B cell (primary cell): Measurements from ENCODE around the gene GLT1D1. TPM values are rescaled to one million over a fixed set of nuclear protein-coding genes. Genes with fewer than 3 reads are reported as not detected.

Experiments
- ATAC-seq: fragments of 200-7000 bp; cut with Tn5 transposase; one replicate; pipeline ENCODE4 v1.10.0; 2021; ENCODE audit warnings: low read depth, mild to moderate bottlenecking, moderate number of reproducible peaks, moderate library complexity
- CTCF ChIA-PET: fragments of 350-600 bp; sonication (Branson Sonifier 250); formaldehyde crosslinking; loops from one replicate; lab custom pipeline; 2021; ENCODE audit warnings: antibody characterized with exemption, inconsistent platforms; lab: Charles Lee
- POLR2A ChIA-PET: fragments of 350-600 bp; sonication (Branson Sonifier 250); formaldehyde crosslinking; loops from one replicate; lab custom pipeline; 2021; ENCODE audit warnings: antibody characterized with exemption; lab: Charles Lee
- DNase-seq: peaks from one replicate; pipeline ENCODE4 v3.0.0; 2013
- H2AFZ ChIP-seq: 2 replicates; pipeline ENCODE4 v1.6.1; 2012; ENCODE audit warnings: mild to moderate bottlenecking, low read depth, low read length; ENCODE audit not compliant: insufficient read depth, poor library complexity, severe bottlenecking
- H3K27ac ChIP-seq, 2 donors: 1 replicate in 1 of 2; 2 replicates in 1 of 2; pipeline ENCODE4 v1.5.1; 2012 to 2013; ENCODE audit warnings: low read length in 2 of 2, mild to moderate bottlenecking in 2 of 2, moderate library complexity in 1 of 2
- H3K27me3 ChIP-seq, 4 experiments: fragments of 200-600 bp in 1 of 4; sonication (generic) in 1 of 4; replicated peaks in 1 of 4; 1 replicate in 2 of 4; 2 replicates in 2 of 4; pipeline versions ENCODE4 v1.6.1 to v1.7.0; 2013 to 2016; ENCODE audit warnings: low read length in 3 of 4, mild to moderate bottlenecking in 2 of 4, mixed read lengths in 1 of 4, moderate library complexity in 1 of 4; ENCODE audit not compliant: insufficient read depth in 4 of 4, control insufficient read depth in 3 of 4; ENCODE audit errors: control extremely low read depth in 1 of 4
- H3K36me3 ChIP-seq, 2 experiments: replicated peaks in 1 of 2; 1 replicate in 1 of 2; 2 replicates in 1 of 2; pipeline versions ENCODE4 v1.6.1 to v1.7.1; 2013; ENCODE audit warnings: low read length in 1 of 2; ENCODE audit not compliant: insufficient read depth in 2 of 2, control insufficient read depth in 1 of 2; ENCODE audit errors: control extremely low read depth in 1 of 2, extremely low read depth in 1 of 2
- H3K4me1 ChIP-seq, 2 donors: fragments of 200-600 bp in 1 of 2; sonication (generic) in 1 of 2; 1 replicate in 1 of 2; 2 replicates in 1 of 2; pipeline versions ENCODE4 v1.5.1 to v1.6.1; 2013 to 2017; ENCODE audit warnings: low read length in 2 of 2; ENCODE audit not compliant: control insufficient read depth in 2 of 2, insufficient read depth in 2 of 2
- H3K4me2 ChIP-seq: replicated peaks from 2 replicates; pipeline ENCODE3; 2012; ENCODE audit warnings: mild to moderate bottlenecking, low read depth, low read length; ENCODE audit not compliant: poor library complexity, severe bottlenecking
- H3K4me3 ChIP-seq, 5 experiments: fragments of 200-600 bp in 1 of 5; sonication (generic) in 1 of 5; 1 replicate in 3 of 5; 2 replicates in 2 of 5; pipeline versions ENCODE4 v1.5.1 to v1.7.0; 2011 to 2016; ENCODE audit warnings: low read length in 4 of 5, mild to moderate bottlenecking in 4 of 5, low read depth in 2 of 5, control low read depth in 1 of 5, moderate library complexity in 1 of 5; ENCODE audit not compliant: insufficient read depth in 1 of 5; ENCODE audit errors: control extremely low read depth in 1 of 5, extremely low read depth in 1 of 5
- H3K79me2 ChIP-seq: fragments of 200-600 bp; sonication (generic); one replicate; pipeline ENCODE4 v1.6.0; 2016; ENCODE audit warnings: low read length; ENCODE audit not compliant: control insufficient read depth, insufficient read depth
- H3K9ac ChIP-seq: fragments of 200-600 bp; sonication (generic); 2 replicates; pipeline ENCODE4 v1.6.1; 2017; ENCODE audit warnings: mild to moderate bottlenecking, low read length, moderate library complexity
- H3K9me3 ChIP-seq, 3 donors: one replicate each; pipeline versions ENCODE4 v1.6.1 to v1.7.1; 2013; ENCODE audit warnings: low read length in 2 of 3; ENCODE audit not compliant: control insufficient read depth in 2 of 3, insufficient read depth in 1 of 3; ENCODE audit errors: control extremely low read depth in 1 of 3
- H4K20me1 ChIP-seq: 2 replicates; pipeline ENCODE4 v1.6.0; 2012; ENCODE audit warnings: mild to moderate bottlenecking, low read length; ENCODE audit not compliant: insufficient read depth, control insufficient read depth, poor library complexity, severe bottlenecking
- H3K27ac Mint-ChIP-seq: one replicate; pipeline ENCODE4 v1.8.0; 2021; ENCODE audit warnings: mixed read lengths
- H3K27me3 Mint-ChIP-seq: one replicate; pipeline ENCODE4 v1.8.0; 2021; ENCODE audit warnings: mixed read lengths
- H3K4me1 Mint-ChIP-seq: one replicate; pipeline ENCODE4 v1.8.0; 2021; ENCODE audit warnings: mixed read lengths
- H3K4me3 Mint-ChIP-seq: one replicate; pipeline ENCODE4 v1.8.0; 2021; ENCODE audit warnings: mixed read lengths
- H3K9me3 Mint-ChIP-seq: one replicate; pipeline ENCODE4 v1.8.0; 2022; ENCODE audit warnings: mixed read lengths; ENCODE audit not compliant: insufficient read depth
- CTCF ChIP-seq: fragments of 200-600 bp; IDR thresholded peaks from one replicate; pipeline ENCODE4 v1.8.0; 2022; ENCODE audit warnings: antibody characterized with exemption, mild to moderate bottlenecking
- EZH2 ChIP-seq: IDR thresholded peaks from 2 replicates; pipeline ENCODE4 v1.6.1; 2012; ENCODE audit warnings: borderline replicate concordance, low read depth, mild to moderate bottlenecking, moderate library complexity, low read length; ENCODE audit not compliant: insufficient read depth, poor library complexity, severe bottlenecking
- WGBS: methylation state at CpG from one replicate; pipeline ENCODE4 v1.1.5; 2013; ENCODE audit warnings: missing lambda C conversion rate; ENCODE audit not compliant: insufficient coverage; 5-methylcytosine and 5-hydroxymethylcytosine counted together
- intact Hi-C: fragments of 100-400 bp; cut with micrococcal nuclease; formaldehyde crosslinking; loops from one replicate; pipeline ENCODE4 v1.10.0; 2022
- polyA plus RNA-seq: library from polyadenylated mRNA; depleted of rRNA; stranded (reverse); fragments of >200 nt; gene quantifications from 2 replicates; pipeline ENCODE4 v1.2.3, GENCODE V29; 2012
- total RNA-seq, 2 donors: library from RNA; stranded (reverse); fragments of 120-200 nt in 1 of 2; gene quantifications; 1 replicate in 1 of 2; 2 replicates in 1 of 2; pipeline versions ENCODE4 v1.2.3 to v1.2.4, GENCODE V29; 2013 to 2022

GLT1D1 gene
- total and polyA plus RNA-seq, 2 donors (not counting 1 experiment from before 2014, with no cell fraction given), result 0.22 to 0.49 TPM

- peaks cover 0 to 21% of the 10 kb centered on the region in 2 experiments for H3K36me3 ChIP-seq
- no peaks in the 10 kb centered on the region for H3K27me3 ChIP-seq
- no peak overlapping the region for H3K4me3 ChIP-seq
- no peak overlapping the region for H3K9ac ChIP-seq
- peaks cover 47% of the 10 kb centered on the region for H4K20me1 ChIP-seq
- WGBS, result 90% methylated on average over 15 of the region's 16 CpGs
- ATAC-seq (no peak), DNase-seq (no peak)
- peaks cover 0 to 5% (median 0%) of the 10 kb centered on the region in 3 donors for H3K9me3 ChIP-seq
- ChIA-PET CTCF (interaction anchor here (0.9 to 6.1 kb wide), 6 partner anchors 9 to 37 kb away, joined by 3 to 65 read pairs (median 15); no protein-coding TSS in a partner anchor), POLR2A (interaction anchor here (1.2 to 4.3 kb wide), 3 partner anchors 9 to 23 kb away, joined by 4 to 47 read pairs (median 11); no protein-coding TSS in a partner anchor)
- peaks cover 76 to 93% of the 10 kb centered on the region in 2 donors for H3K4me1 ChIP-seq
- TF ChIP-seq EZH2 (no peak), CTCF (no peak)
- peaks cover 96% of the 10 kb centered on the region for H3K79me2 ChIP-seq
- H3K4me2 ChIP-seq, result peak overlapping the region; percentile 99
- peaks cover 73% of the 10 kb centered on the region for H3K4me1 Mint-ChIP-seq
- no peaks in the 10 kb centered on the region for H3K9me3 Mint-ChIP-seq
- peak overlapping the region; percentile 72 for H3K4me3 Mint-ChIP-seq
- H3K27me3 Mint-ChIP-seq, result no peaks in the 10 kb centered on the region
- peak overlapping the region; percentile 90 for H3K27ac Mint-ChIP-seq
- H3K27ac ChIP-seq, result peak overlapping the region; percentile 68 to 92
- no peak overlapping the region for H2AFZ ChIP-seq
- intact Hi-C loops, result loop anchor here (1.0 to 10.0 kb wide), 2 partner anchors 11 to 95 kb away; no protein-coding TSS in a partner anchor
These were observed 33.8 kb upstream of the GLT1D1 start for GRCh38 chr12:128819293-128820144.
